ENCODE measurements around the gene TMEM100. TPM values are rescaled to one million over a fixed set of nuclear protein-coding genes. Genes with fewer than 3 reads are reported as not detected.

TMEM100 gene
- total RNA-seq, 1 experiment from 2014 or later, result not detected

DNA sequence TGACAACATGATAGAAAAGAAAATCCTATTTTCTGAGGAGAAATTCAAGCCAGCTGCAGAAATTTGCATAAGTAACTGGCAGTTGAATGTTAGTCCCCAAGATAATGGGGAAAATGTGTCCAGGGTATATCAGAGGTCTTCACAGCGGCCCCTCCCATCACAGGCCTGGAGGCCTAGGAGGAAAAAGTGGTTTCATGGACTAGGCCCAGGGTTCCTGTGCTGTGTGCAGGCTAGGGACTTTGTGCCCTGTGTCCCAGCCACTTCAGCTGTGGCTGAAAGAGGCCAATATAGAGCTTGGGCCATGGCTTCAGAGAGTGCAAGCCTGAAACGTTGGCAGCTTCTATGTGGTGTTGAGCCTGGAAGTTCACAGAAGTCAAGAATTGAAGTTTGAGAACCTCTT is 35.6 kb downstream of the TMEM100 start:
- no peak for ATAC-seq

DNA sequence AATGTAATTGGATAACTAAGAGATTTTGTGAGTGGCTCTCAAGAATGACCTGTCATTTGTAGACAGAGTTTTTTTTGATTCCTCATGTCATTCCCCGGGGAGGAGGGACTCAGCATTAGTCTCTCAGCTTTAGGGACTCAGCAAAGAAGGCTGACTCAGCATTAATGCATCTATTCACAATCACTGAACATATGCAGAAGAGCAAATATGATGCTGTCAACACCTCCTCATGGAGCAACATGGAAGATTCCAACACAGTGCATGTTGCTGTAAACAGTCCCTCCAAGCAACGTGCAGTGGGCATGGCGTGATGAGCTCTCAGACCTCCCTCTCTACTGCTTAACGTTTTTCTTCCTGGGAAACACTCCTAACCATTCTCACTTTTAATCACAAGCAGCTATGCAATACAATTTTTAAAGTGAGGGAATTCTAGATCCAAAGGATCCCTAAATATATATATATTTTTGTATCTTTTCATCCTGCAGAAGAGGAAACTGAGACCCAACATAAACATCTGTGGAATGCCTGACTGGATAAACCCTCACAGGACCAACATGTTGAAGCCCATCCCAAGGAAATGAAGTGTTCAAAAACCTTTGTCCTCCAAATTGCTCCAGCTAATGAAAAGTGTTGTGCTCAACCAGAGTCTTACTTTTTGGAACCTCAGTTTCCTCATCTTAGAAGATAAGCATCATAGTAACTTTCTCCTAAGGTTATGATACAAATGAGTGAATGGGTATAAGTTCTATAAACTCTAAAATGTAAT is 38.9 kb downstream of the TMEM100 start:
- no peak for TF ChIP-seq EZH2 (IDR thresholded peaks at IDR 0.05; ENCODE audit: low read length, unreplicated experiment)
- TF ChIP-seq, protein P1, sequence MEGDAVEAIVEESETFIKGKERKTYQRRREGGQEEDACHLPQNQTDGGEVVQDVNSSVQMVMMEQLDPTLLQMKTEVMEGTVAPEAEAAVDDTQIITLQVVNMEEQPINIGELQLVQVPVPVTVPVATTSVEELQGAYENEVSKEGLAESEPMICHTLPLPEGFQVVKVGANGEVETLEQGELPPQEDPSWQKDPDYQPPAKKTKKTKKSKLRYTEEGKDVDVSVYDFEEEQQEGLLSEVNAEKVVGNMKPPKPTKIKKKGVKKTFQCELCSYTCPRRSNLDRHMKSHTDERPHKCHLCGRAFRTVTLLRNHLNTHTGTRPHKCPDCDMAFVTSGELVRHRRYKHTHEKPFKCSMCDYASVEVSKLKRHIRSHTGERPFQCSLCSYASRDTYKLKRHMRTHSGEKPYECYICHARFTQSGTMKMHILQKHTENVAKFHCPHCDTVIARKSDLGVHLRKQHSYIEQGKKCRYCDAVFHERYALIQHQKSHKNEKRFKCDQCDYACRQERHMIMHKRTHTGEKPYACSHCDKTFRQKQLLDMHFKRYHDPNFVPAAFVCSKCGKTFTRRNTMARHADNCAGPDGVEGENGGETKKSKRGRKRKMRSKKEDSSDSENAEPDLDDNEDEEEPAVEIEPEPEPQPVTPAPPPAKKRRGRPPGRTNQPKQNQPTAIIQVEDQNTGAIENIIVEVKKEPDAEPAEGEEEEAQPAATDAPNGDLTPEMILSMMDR (conservative IDR thresholded peaks at IDR 0.05; ENCODE audit: low read depth, low read length), result no peak
- TF ChIP-seq EZH2phosphoT487 (IDR thresholded peaks at IDR 0.05; ENCODE audit: borderline replicate concordance, low read length), result no peak
- no peak overlapping the region for H3K27ac ChIP-seq (ENCODE audit: low read length)
- BruUV-seq (replicated peaks), result no TSS peak
- peaks cover 65% of the 10 kb centered on the region for H3K27me3 ChIP-seq (ENCODE audit: low read length)
- H3K4me1 ChIP-seq (ENCODE audit: insufficient read depth, low read length), result no peaks in the 10 kb centered on the region
- no peaks in the 10 kb centered on the region for H3F3A ChIP-seq (ENCODE audit: low read length, unreplicated experiment)
- DNase-seq (no peak), ATAC-seq (no peak)
- no peaks in the 10 kb centered on the region for H3K79me2 ChIP-seq (ENCODE audit: low read length)
- H3K9me2 ChIP-seq (replicated peaks; ENCODE audit: low read length), result no peaks in the 10 kb centered on the region
- POLR2A ChIA-PET (ENCODE audit: unreplicated experiment), result no interaction called here
- no peak overlapping the region for H2AFZ ChIP-seq (ENCODE audit: low read length)
- intact Hi-C loops (cut with micrococcal nuclease), result no loop called here
- no peaks in the 10 kb centered on the region for H3K36me3 ChIP-seq (ENCODE audit: low read depth, low read length)
- no peak overlapping the region for H3K4me3 ChIP-seq (ENCODE audit: low read length)
- H4K20me1 ChIP-seq (ENCODE audit: low read length), result no peaks in the 10 kb centered on the region
- CTCF ChIA-PET, result no interaction called here
- H3K9ac ChIP-seq (ENCODE audit: low read length), result no peak overlapping the region
- H3K4me2 ChIP-seq (ENCODE audit: low read length), result no peak overlapping the region
- no peaks in the 10 kb centered on the region for H3K9me3 ChIP-seq (ENCODE audit: low read length)

More for the DNA sequence above, 35.6 kb downstream of the TMEM100 start:
- no TSS peak for BruUV-seq (replicated peaks)
- intact Hi-C loops (cut with micrococcal nuclease), result no loop called here
- Histone ChIP-seq H3K9me3 (ENCODE audit: low read length) (no peaks in the 10 kb centered on the region), H3K4me2 (ENCODE audit: low read length) (no peak overlapping the region), H2AFZ (ENCODE audit: low read length) (no peak overlapping the region), H3K27ac (ENCODE audit: low read length) (no peak overlapping the region), H3K4me3 (ENCODE audit: low read length) (no peak overlapping the region), H4K20me1 (ENCODE audit: low read length) (no peaks in the 10 kb centered on the region), H3K9me2 (replicated peaks; ENCODE audit: low read length) (no peaks in the 10 kb centered on the region), H3K36me3 (ENCODE audit: low read depth, low read length) (no peaks in the 10 kb centered on the region), H3F3A (ENCODE audit: low read length, unreplicated experiment) (no peaks in the 10 kb centered on the region), H3K4me1 (ENCODE audit: insufficient read depth, low read length) (no peaks in the 10 kb centered on the region), H3K79me2 (ENCODE audit: low read length) (no peaks in the 10 kb centered on the region), H3K27me3 (ENCODE audit: low read length) (peaks cover 65% of the 10 kb centered on the region), H3K9ac (ENCODE audit: low read length) (no peak overlapping the region)
- POLR2A ChIA-PET (ENCODE audit: unreplicated experiment), result no interaction called here
- CTCF ChIA-PET, result no interaction called here
- no peak for DNase-seq
- TF ChIP-seq, protein P1 (conservative IDR thresholded peaks at IDR 0.05; ENCODE audit: low read depth, low read length), result no peak
- TF ChIP-seq EZH2 (IDR thresholded peaks at IDR 0.05; ENCODE audit: low read length, unreplicated experiment), result no peak
- TF ChIP-seq EZH2phosphoT487 (IDR thresholded peaks at IDR 0.05; ENCODE audit: borderline replicate concordance, low read length), result no peak

DNA sequence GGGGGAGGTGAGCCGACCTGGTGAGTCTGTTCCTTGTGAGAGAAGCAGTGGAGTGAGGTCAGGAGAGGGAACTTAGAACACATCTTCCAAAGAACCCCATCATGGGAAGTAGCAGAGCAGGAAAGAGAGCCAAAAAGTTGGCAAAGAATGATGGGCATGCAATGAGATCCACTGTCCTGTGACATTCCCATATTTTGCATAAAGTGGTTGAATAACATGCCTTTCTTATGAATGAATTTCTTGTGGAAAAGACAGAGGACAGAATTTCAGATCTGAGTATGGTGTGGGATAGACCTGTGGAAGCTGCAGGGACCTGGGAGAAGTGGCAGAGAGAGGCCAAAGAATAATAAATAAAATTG is 41.3 kb downstream of the TMEM100 start:
- POLR2A ChIA-PET (ENCODE audit: unreplicated experiment), result interaction anchor here (0.6 kb wide), 1 partner anchor 10 kb away, joined by 4 read pairs; no protein-coding TSS in a partner anchor

More for the DNA sequence above, 41.3 kb downstream of the TMEM100 start:
- no peak for ATAC-seq
- BruUV-seq (replicated peaks), result no TSS peak
- DNase-seq, result no peak
- H3K9ac ChIP-seq (ENCODE audit: low read length), result no peak overlapping the region
- H3F3A ChIP-seq (ENCODE audit: low read length, unreplicated experiment), result no peaks in the 10 kb centered on the region
- H4K20me1 ChIP-seq (ENCODE audit: low read length), result no peaks in the 10 kb centered on the region
- H3K36me3 ChIP-seq (ENCODE audit: low read depth, low read length), result no peaks in the 10 kb centered on the region
- H3K4me2 ChIP-seq (ENCODE audit: low read length), result no peak overlapping the region
- H3K27ac ChIP-seq (ENCODE audit: low read length), result no peak overlapping the region
- no peak overlapping the region for H3K4me3 ChIP-seq (ENCODE audit: low read length)
- peaks cover 87% of the 10 kb centered on the region for H3K27me3 ChIP-seq (ENCODE audit: low read length)
- TF ChIP-seq EZH2 (IDR thresholded peaks at IDR 0.05; ENCODE audit: low read length, unreplicated experiment) (no peak), EZH2phosphoT487 (IDR thresholded peaks at IDR 0.05; ENCODE audit: borderline replicate concordance, low read length) (no peak)
- TF ChIP-seq, protein P1 (conservative IDR thresholded peaks at IDR 0.05; ENCODE audit: low read depth, low read length), result no peak
- H3K9me2 ChIP-seq (replicated peaks; ENCODE audit: low read length), result no peaks in the 10 kb centered on the region
- no peaks in the 10 kb centered on the region for H3K9me3 ChIP-seq (ENCODE audit: low read length)
- intact Hi-C loops (cut with micrococcal nuclease), result no loop called here
- no peaks in the 10 kb centered on the region for H3K4me1 ChIP-seq (ENCODE audit: insufficient read depth, low read length)
- CTCF ChIA-PET, result no interaction called here
- no peaks in the 10 kb centered on the region for H3K79me2 ChIP-seq (ENCODE audit: low read length)
- no peak overlapping the region for H2AFZ ChIP-seq (ENCODE audit: low read length)

All from PC-3 (cell line).